Endothelial cell of umbilical vein (primary cell): ENCODE results near the gene NTRK1. TPM values are rescaled to one million over a fixed set of nuclear protein-coding genes. Genes with fewer than 3 reads are reported as not detected.

Source experiments
- BruUV-seq: library from RNA; stranded (reverse); fragments of 400-500 nt; replicated peaks from 2 replicates; lab custom pipeline; 2021; lab: Mats Ljungman, UMichigan
- CTCF ChIA-PET: fragments of 300-600, 350-600 bp; sonication (Branson Sonifier 250); formaldehyde crosslinking; loops from one replicate; lab custom pipeline; 2021; ENCODE audit warnings: antibody characterized with exemption, inconsistent platforms; lab: Charles Lee
- POLR2A ChIA-PET: fragments of 300-600, 350-600 bp; sonication (Branson Sonifier 250); formaldehyde crosslinking; loops from one replicate; lab custom pipeline; 2021; ENCODE audit warnings: antibody characterized with exemption, inconsistent platforms; lab: Charles Lee
- DNase-seq: peaks from one replicate; pipeline ENCODE4 v3.0.0-alpha.2; 2011; ENCODE audit warnings: low read depth, low spot score
- FAIRE-seq: peaks from 2 replicates; lab custom pipeline; 2011; peaks lifted over from hg19 to GRCh38; lab: Jason Lieb, UNC
- H2AFZ ChIP-seq: 2 replicates; pipeline ENCODE4 v1.6.0; 2012; ENCODE audit warnings: low read depth, low read length, control low read depth, inconsistent platforms
- H3K27ac ChIP-seq: 2 replicates; pipeline ENCODE4 v1.5.1; 2011; ENCODE audit warnings: low read depth, mild to moderate bottlenecking, control low read depth, low read length, moderate library complexity; ENCODE audit not compliant: insufficient read depth
- H3K27me3 ChIP-seq, 2 experiments: 2 replicates each; pipeline versions ENCODE4 v1.6.0 to v1.6.1; 2011; ENCODE audit warnings: low read length in 2 of 2, mixed read lengths in 1 of 2; ENCODE audit not compliant: control insufficient read depth in 2 of 2, insufficient read depth in 2 of 2
- H3K36me3 ChIP-seq, 2 experiments: 2 replicates in 1 of 2; 3 replicates in 1 of 2; pipeline ENCODE4 v1.5.1; 2011; ENCODE audit warnings: low read length in 2 of 2, mild to moderate bottlenecking in 1 of 2, moderate library complexity in 1 of 2; ENCODE audit not compliant: control insufficient read depth in 2 of 2, insufficient read depth in 2 of 2; ENCODE audit errors: extremely low read depth in 1 of 2
- H3K4me1 ChIP-seq: 3 replicates; pipeline ENCODE4 v1.5.1; 2011; ENCODE audit warnings: mild to moderate bottlenecking, low read length; ENCODE audit not compliant: control insufficient read depth, insufficient read depth; ENCODE audit errors: extremely low read depth
- H3K4me2 ChIP-seq: 2 replicates; pipeline ENCODE4 v1.6.1; 2011; ENCODE audit warnings: low read length, control low read depth, mixed read lengths; ENCODE audit not compliant: insufficient read depth
- H3K4me3 ChIP-seq, 3 experiments: fragments of 200-600 bp in 1 of 3; sonication (generic), shearing (Covaris generic) in 1 of 3; replicated peaks in 1 of 3; 2 replicates each; pipeline ENCODE4 v1.5.1; 2011 to 2016; ENCODE audit warnings: control low read depth in 3 of 3, low read length in 3 of 3, mild to moderate bottlenecking in 2 of 3, inconsistent platforms in 1 of 3, low read depth in 1 of 3, moderate library complexity in 1 of 3; ENCODE audit not compliant: insufficient read depth in 1 of 3
- H3K79me2 ChIP-seq: 2 replicates; pipeline ENCODE4 v1.6.0; 2012; ENCODE audit warnings: low read length, inconsistent platforms; ENCODE audit not compliant: control insufficient read depth, insufficient read depth
- H3K9ac ChIP-seq: replicated peaks from 2 replicates; pipeline ENCODE3; 2011; ENCODE audit warnings: low read length, control low read depth; ENCODE audit not compliant: insufficient read depth; ENCODE audit errors: extremely low read depth
- H3K9me1 ChIP-seq: replicated peaks from 3 replicates; pipeline ENCODE4 v1.6.0; 2011; ENCODE audit warnings: mild to moderate bottlenecking, low read length; ENCODE audit not compliant: control insufficient read depth, insufficient read depth; ENCODE audit errors: extremely low read depth
- H3K9me3 ChIP-seq: replicated peaks from 2 replicates; pipeline ENCODE4 v1.5.1; 2012; ENCODE audit warnings: low read length, inconsistent platforms; ENCODE audit not compliant: control insufficient read depth, insufficient read depth
- H4K20me1 ChIP-seq: replicated peaks from 2 replicates; pipeline ENCODE3; 2011; ENCODE audit warnings: mild to moderate bottlenecking, low read length; ENCODE audit not compliant: control insufficient read depth, insufficient read depth; ENCODE audit errors: extremely low read depth
- EZH2 ChIP-seq: IDR thresholded peaks from 2 replicates; pipeline ENCODE4 v1.6.1; 2012; ENCODE audit warnings: borderline replicate concordance, low read depth, mild to moderate bottlenecking, moderate library complexity, low read length, inconsistent platforms; ENCODE audit not compliant: severe bottlenecking
- FOS ChIP-seq: IDR thresholded peaks from 2 replicates; pipeline ENCODE4 v1.6.1; 2011; ENCODE audit warnings: mild to moderate bottlenecking, low read length, moderate library complexity, borderline replicate concordance; ENCODE audit not compliant: insufficient read depth
- GATA2 ChIP-seq: IDR thresholded peaks from 2 replicates; pipeline ENCODE4 v1.7.0; 2011; ENCODE audit warnings: low read depth, mild to moderate bottlenecking, moderate library complexity, mixed read lengths, low read length; ENCODE audit not compliant: insufficient read length, insufficient read depth
- JUN ChIP-seq: IDR thresholded peaks from 2 replicates; pipeline ENCODE4 v1.6.1; 2011; ENCODE audit warnings: borderline replicate concordance, low read depth; ENCODE audit not compliant: insufficient read length, insufficient read depth
- MYC ChIP-seq: IDR thresholded peaks from one replicate; pipeline ENCODE4 v1.6.1; 2011; ENCODE audit warnings: mild to moderate bottlenecking, low read depth, low read length
- POLR2A ChIP-seq: IDR thresholded peaks from 2 replicates; pipeline ENCODE4 v1.6.1; 2012; ENCODE audit warnings: low read depth, mild to moderate bottlenecking, control low read depth, low read length
- dilution Hi-C: fragments of 300-500 bp; cut with MboI; formaldehyde crosslinking; loops from one replicate; pipeline ENCODE4 v1.15.0; 2019; ENCODE audit warnings: low sequenced_read_pairs; ENCODE audit not compliant: extremely low pct_ligation_motif_present
- intact Hi-C: fragments of 100-400 bp; cut with micrococcal nuclease; formaldehyde crosslinking; loops from one replicate; pipeline ENCODE4 v1.10.0; 2022
- polyA plus RNA-seq, 4 experiments: library from polyadenylated mRNA; depleted of rRNA in 3 of 4; stranded (reverse) in 3 of 4; unstranded in 1 of 4; fragments of >200 nt; gene quantifications; 2 replicates each; pipeline versions ENCODE4 v1.2.1 to v1.2.3, GENCODE V29; 2011 to 2012; ENCODE audit warnings: missing spikeins in 1 of 4
- total RNA-seq: library from RNA; stranded (reverse); gene quantifications from 2 replicates; pipeline ENCODE4 v1.2.3, GENCODE V29; 2021

The NTRK1 gene
- total and polyA plus RNA-seq, 2 donors (not counting 3 experiments of a cell fraction or from before 2014, with no cell fraction given), result 0.07 TPM; not detected in 1

DNA sequence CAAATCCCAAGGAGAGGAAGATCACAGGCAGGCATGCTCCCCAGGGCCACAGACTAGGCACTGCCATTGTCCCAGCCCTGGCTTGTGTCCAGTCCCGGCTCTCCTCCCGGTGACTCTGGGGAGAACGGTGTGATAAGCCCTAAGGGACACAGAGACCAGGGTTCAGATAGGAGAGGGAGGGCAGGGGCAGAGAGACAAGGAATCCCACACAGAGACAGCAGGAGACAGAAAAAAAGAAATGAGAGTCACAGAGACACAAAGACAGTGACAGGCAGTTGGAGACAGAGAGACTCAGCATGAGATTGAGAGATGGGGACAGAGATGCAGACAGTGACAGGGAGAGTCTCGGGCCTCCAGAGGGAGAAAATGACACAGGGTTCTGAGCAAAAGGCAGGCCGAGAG lies 2.1 kb upstream of the NTRK1 start:
- Histone ChIP-seq H4K20me1 (no peaks in the 10 kb centered on the region), H2AFZ (no peak overlapping the region), H3K4me3 (no peak overlapping the region), H3K79me2 (no peaks in the 10 kb centered on the region), H3K9me3 (no peaks in the 10 kb centered on the region), H3K36me3 (no peaks in the 10 kb centered on the region), H3K9ac (no peak overlapping the region), H3K4me2 (no peak overlapping the region), H3K27me3 (peaks cover 39 to 44% of the 10 kb centered on the region in 2 experiments), H3K4me1 (peaks cover 12% of the 10 kb centered on the region), H3K27ac (no peak overlapping the region), H3K9me1 (no peaks in the 10 kb centered on the region)
- dilution Hi-C loops (no loop called here), intact Hi-C loops (no loop called here)
- DNase-seq, result no peak
- ChIA-PET POLR2A (no interaction called here), CTCF (interaction anchor here (0.6 to 10.5 kb wide), 16 partner anchors 11 to 169 kb away, joined by 3 to 336 read pairs (median 38); partner anchors contain the start of genes CRABP2, HDGF, ISG20L2 and METTL25B)
- no peak for FAIRE-seq
- TF ChIP-seq EZH2 (peak; percentile 33), JUN (no peak), POLR2A (no peak), MYC (no peak), GATA2 (no peak)
- no TSS peak for BruUV-seq

DNA sequence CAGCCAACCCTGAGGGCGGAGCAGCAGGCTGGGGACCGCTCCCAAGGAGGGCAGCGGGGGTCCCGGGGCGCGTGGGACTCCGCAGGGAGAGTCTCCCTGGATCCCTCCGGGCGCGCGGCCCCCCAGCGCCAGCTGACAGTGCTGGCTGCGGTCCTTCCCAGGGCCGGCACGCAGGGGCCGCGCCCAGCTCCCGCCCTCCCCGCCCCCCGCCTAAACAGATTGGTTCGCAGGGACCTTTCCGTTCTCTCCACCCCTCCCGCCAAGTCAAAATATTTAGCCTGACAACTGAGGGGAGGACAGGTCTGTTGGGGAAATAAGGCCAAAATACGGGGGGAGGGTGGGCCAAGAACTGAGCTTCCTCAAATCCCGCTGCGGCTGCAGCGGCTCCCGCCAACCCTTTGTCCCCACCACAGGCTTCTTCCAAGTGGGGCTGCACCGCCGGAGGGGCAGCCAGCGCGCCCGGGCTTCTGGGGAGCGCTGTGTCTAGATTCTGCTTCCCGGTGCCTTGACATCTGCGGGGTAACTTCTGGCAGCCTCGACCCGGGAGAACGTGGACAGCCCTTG lies 1.6 kb upstream of the NTRK1 start, which contains the start of gene INSRR:
TSS of gene INSRR (minus strand) at position 159 of the 564 bp plus-strand sequence. CDS start 496 bp downstream, outside the sequence.
- TF ChIP-seq EZH2 (peak; percentile 75), FOS (no peak)
- ChIA-PET CTCF (interaction anchor here (0.6 to 10.5 kb wide), 42 partner anchors 11 to 250 kb away, joined by 3 to 336 read pairs (median 11); partner anchors contain the start of genes CRABP2, HDGF, ISG20L2 and METTL25B), POLR2A (interaction anchor here (0.7 kb wide), 1 partner anchor 130 kb away, joined by 3 read pairs; the partner anchor contains the start of genes ISG20L2 and METTL25B)
- Histone ChIP-seq H3K9ac (no peak within 1 kb of the TSS), H3K27ac (no peak within 1 kb of the TSS), H3K4me3 (no peak within 1 kb of the TSS), H3K9me3 (no peaks in the 10 kb centered on the region), H3K27me3 (peaks cover 39 to 44% of the 10 kb centered on the region in 2 experiments), H3K4me2 (peak within 1 kb of the TSS; percentile 64), H3K9me1 (no peaks in the 10 kb centered on the region), H3K36me3 (no peaks in the 10 kb centered on the region), H3K79me2 (no peaks in the 10 kb centered on the region), H4K20me1 (no peaks in the 10 kb centered on the region), H3K4me1 (peaks cover 12% of the 10 kb centered on the region), H2AFZ (no peak within 1 kb of the TSS)
- intact Hi-C loops (no loop called here), dilution Hi-C loops (no loop called here)
- no TSS peak for BruUV-seq
- DNase-seq (no peak), FAIRE-seq (no peak)
